OCI-LY1 (cell line): ENCODE data around the gene PRR13.

ENCODE experiments used
- CTCF ChIP-seq: fragments of 200-600 bp; sonication (generic), shearing (Covaris generic); IDR thresholded peaks from 2 replicates; pipeline ENCODE4 v1.5.1; 2017; ENCODE audit warnings: mild to moderate bottlenecking, antibody characterized with exemption, low read length, moderate library complexity, mixed read lengths
- EZH2 ChIP-seq: fragments of 200-600 bp; sonication (generic), shearing (Covaris generic); IDR thresholded peaks from 2 replicates; pipeline ENCODE4 v1.8.0; 2017; ENCODE audit warnings: borderline replicate concordance, mixed run types, mild to moderate bottlenecking, antibody characterized with exemption, low read length, moderate library complexity, mixed read lengths

- TF ChIP-seq CTCF: no peak
- no peak for TF ChIP-seq EZH2
Measured at GRCh38 chr12:53467880-53468279, 26.3 kb downstream of the PRR13 start.
